Measurements from ENCODE around the gene CA10. TPM values are rescaled to one million over a fixed set of nuclear protein-coding genes. Genes with fewer than 3 reads are reported as not detected.

The CA10 gene
- total and polyA plus RNA-seq, 2 experiments from 2014 or later, result 0.92 to 1.5 TPM

DNA sequence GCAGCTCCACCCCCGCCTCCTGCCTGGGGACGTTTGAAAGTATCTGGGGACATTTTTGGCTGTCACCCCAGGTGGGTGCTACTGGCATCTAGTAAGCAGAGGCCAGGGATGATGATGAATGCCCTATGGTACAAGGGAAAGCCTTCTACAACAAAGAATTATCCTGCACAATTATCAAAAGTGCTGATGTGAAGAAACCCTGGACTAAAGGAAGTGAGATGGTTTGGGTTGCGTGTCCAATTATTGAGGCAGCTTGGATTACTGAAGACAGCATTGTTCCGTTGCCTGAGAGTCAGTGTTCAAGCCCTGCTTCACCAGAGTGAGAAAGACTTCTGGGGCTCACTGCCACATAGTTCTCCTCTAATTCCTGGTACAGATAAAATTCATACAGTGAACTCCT is 343.4 kb downstream of the CA10 start:
- Mint-ChIP-seq H3K27ac (peak overlapping the region; percentile 41; the same call in 1 of the 2 replicates), H3K27me3 (ENCODE audit: insufficient read depth, low read depth, poor library complexity) (peaks cover 2% of the 10 kb centered on the region), H3K9me3 (no peaks in the 10 kb centered on the region), H3K36me3 (ENCODE audit: low read depth) (no peaks in the 10 kb centered on the region), H3K4me3 (no peak overlapping the region), H3K4me1 (no peaks in the 10 kb centered on the region)
- Histone ChIP-seq H3K79me2 (replicated peaks; ENCODE audit: insufficient read depth) (no peaks in the 10 kb centered on the region), H3K4me2 (no peak overlapping the region), H3K9me2 (ENCODE audit: insufficient read depth) (no peaks in the 10 kb centered on the region), H4K20me1 (replicated peaks; ENCODE audit: insufficient read depth) (no peaks in the 10 kb centered on the region), H3K4me3 (no peak overlapping the region), H3K27me3 (ENCODE audit: insufficient read depth) (no peaks in the 10 kb centered on the region), H2AFZ (0 out of 2 replicates have a peak overlapping the region, but pooled peaks have one; percentile 23), H3F3A (replicated peaks; ENCODE audit: low read depth) (no peaks in the 10 kb centered on the region), H3K4me1 (ENCODE audit: insufficient read depth) (peaks cover 5% of the 10 kb centered on the region; the same call in 1 of the 2 replicates), H3K36me3 (ENCODE audit: insufficient read depth) (no peaks in the 10 kb centered on the region), H3K27ac (ENCODE audit: low read depth) (no peak overlapping the region)
- DNase-seq (ENCODE audit: low spot score), result no peak
- TF ChIP-seq, protein P1, sequence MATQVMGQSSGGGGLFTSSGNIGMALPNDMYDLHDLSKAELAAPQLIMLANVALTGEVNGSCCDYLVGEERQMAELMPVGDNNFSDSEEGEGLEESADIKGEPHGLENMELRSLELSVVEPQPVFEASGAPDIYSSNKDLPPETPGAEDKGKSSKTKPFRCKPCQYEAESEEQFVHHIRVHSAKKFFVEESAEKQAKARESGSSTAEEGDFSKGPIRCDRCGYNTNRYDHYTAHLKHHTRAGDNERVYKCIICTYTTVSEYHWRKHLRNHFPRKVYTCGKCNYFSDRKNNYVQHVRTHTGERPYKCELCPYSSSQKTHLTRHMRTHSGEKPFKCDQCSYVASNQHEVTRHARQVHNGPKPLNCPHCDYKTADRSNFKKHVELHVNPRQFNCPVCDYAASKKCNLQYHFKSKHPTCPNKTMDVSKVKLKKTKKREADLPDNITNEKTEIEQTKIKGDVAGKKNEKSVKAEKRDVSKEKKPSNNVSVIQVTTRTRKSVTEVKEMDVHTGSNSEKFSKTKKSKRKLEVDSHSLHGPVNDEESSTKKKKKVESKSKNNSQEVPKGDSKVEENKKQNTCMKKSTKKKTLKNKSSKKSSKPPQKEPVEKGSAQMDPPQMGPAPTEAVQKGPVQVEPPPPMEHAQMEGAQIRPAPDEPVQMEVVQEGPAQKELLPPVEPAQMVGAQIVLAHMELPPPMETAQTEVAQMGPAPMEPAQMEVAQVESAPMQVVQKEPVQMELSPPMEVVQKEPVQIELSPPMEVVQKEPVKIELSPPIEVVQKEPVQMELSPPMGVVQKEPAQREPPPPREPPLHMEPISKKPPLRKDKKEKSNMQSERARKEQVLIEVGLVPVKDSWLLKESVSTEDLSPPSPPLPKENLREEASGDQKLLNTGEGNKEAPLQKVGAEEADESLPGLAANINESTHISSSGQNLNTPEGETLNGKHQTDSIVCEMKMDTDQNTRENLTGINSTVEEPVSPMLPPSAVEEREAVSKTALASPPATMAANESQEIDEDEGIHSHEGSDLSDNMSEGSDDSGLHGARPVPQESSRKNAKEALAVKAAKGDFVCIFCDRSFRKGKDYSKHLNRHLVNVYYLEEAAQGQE (IDR thresholded peaks at IDR 0.05; ENCODE audit: unreplicated experiment), result no peak
- no peak for TF ChIP-seq EZH2phosphoT487 (IDR thresholded peaks at IDR 0.05; ENCODE audit: unreplicated experiment)
- no peak for TF ChIP-seq ZNF331 (CRISPR knock-in tag; IDR thresholded peaks at IDR 0.05; ENCODE audit: low read depth)
- no peak for TF ChIP-seq POLR2AphosphoS5 (IDR thresholded peaks at IDR 0.05; ENCODE audit: low read depth)
- TF ChIP-seq, protein P2, sequence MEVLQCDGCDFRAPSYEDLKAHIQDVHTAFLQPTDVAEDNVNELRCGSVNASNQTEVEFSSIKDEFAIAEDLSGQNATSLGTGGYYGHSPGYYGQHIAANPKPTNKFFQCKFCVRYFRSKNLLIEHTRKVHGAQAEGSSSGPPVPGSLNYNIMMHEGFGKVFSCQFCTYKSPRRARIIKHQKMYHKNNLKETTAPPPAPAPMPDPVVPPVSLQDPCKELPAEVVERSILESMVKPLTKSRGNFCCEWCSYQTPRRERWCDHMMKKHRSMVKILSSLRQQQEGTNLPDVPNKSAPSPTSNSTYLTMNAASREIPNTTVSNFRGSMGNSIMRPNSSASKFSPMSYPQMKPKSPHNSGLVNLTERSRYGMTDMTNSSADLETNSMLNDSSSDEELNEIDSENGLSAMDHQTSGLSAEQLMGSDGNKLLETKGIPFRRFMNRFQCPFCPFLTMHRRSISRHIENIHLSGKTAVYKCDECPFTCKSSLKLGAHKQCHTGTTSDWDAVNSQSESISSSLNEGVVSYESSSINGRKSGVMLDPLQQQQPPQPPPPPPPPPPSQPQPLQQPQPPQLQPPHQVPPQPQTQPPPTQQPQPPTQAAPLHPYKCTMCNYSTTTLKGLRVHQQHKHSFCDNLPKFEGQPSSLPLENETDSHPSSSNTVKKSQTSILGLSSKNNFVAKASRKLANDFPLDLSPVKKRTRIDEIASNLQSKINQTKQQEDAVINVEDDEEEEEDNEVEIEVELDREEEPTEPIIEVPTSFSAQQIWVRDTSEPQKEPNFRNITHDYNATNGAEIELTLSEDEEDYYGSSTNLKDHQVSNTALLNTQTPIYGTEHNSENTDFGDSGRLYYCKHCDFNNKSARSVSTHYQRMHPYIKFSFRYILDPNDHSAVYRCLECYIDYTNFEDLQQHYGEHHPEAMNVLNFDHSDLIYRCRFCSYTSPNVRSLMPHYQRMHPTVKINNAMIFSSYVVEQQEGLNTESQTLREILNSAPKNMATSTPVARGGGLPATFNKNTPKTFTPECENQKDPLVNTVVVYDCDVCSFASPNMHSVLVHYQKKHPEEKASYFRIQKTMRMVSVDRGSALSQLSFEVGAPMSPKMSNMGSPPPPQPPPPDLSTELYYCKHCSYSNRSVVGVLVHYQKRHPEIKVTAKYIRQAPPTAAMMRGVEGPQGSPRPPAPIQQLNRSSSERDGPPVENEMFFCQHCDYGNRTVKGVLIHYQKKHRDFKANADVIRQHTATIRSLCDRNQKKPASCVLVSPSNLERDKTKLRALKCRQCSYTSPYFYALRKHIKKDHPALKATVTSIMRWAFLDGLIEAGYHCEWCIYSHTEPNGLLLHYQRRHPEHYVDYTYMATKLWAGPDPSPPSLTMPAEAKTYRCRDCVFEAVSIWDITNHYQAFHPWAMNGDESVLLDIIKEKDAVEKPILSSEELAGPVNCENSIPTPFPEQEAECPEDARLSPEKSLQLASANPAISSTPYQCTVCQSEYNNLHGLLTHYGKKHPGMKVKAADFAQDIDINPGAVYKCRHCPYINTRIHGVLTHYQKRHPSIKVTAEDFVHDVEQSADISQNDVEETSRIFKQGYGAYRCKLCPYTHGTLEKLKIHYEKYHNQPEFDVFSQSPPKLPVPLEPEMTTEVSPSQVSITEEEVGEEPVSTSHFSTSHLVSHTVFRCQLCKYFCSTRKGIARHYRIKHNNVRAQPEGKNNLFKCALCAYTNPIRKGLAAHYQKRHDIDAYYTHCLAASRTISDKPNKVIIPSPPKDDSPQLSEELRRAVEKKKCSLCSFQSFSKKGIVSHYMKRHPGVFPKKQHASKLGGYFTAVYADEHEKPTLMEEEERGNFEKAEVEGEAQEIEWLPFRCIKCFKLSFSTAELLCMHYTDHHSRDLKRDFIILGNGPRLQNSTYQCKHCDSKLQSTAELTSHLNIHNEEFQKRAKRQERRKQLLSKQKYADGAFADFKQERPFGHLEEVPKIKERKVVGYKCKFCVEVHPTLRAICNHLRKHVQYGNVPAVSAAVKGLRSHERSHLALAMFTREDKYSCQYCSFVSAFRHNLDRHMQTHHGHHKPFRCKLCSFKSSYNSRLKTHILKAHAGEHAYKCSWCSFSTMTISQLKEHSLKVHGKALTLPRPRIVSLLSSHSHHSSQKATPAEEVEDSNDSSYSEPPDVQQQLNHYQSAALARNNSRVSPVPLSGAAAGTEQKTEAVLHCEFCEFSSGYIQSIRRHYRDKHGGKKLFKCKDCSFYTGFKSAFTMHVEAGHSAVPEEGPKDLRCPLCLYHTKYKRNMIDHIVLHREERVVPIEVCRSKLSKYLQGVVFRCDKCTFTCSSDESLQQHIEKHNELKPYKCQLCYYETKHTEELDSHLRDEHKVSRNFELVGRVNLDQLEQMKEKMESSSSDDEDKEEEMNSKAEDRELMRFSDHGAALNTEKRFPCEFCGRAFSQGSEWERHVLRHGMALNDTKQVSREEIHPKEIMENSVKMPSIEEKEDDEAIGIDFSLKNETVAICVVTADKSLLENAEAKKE (CRISPR knock-in tag; IDR thresholded peaks at IDR 0.05), result no peak
- TF ChIP-seq ETS1 (IDR thresholded peaks at IDR 0.05), result no peak
- no peak for TF ChIP-seq NANOG (IDR thresholded peaks at IDR 0.05; ENCODE audit: borderline replicate concordance)
- TF ChIP-seq STAT1 (IDR thresholded peaks at IDR 0.05; ENCODE audit: unreplicated experiment), result no peak
- no peak for TF ChIP-seq JUNB (IDR thresholded peaks at IDR 0.05; ENCODE audit: unreplicated experiment)
- no peak for TF ChIP-seq EZH2 (IDR thresholded peaks at IDR 0.05; ENCODE audit: low read depth, unreplicated experiment)
- no peak for TF ChIP-seq CREB1 (CRISPR knock-in tag; IDR thresholded peaks at IDR 0.05; ENCODE audit: low read depth)
- TF ChIP-seq, protein P3, sequence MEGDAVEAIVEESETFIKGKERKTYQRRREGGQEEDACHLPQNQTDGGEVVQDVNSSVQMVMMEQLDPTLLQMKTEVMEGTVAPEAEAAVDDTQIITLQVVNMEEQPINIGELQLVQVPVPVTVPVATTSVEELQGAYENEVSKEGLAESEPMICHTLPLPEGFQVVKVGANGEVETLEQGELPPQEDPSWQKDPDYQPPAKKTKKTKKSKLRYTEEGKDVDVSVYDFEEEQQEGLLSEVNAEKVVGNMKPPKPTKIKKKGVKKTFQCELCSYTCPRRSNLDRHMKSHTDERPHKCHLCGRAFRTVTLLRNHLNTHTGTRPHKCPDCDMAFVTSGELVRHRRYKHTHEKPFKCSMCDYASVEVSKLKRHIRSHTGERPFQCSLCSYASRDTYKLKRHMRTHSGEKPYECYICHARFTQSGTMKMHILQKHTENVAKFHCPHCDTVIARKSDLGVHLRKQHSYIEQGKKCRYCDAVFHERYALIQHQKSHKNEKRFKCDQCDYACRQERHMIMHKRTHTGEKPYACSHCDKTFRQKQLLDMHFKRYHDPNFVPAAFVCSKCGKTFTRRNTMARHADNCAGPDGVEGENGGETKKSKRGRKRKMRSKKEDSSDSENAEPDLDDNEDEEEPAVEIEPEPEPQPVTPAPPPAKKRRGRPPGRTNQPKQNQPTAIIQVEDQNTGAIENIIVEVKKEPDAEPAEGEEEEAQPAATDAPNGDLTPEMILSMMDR (conservative IDR thresholded peaks at IDR 0.05; ENCODE audit: low read depth in 2 of 2), result no peak
- no peak for TF ChIP-seq ZNF114 (CRISPR knock-in tag; IDR thresholded peaks at IDR 0.05)
- no peak for ATAC-seq

Measured in GM23338 (cell line).